Stimulated activated naive CD8-positive, alpha-beta T cell treated with anti-CD3 and anti-CD28 coated beads, Interleukin-15, amount 100 ng/mL, for 72 hours (primary cell): ENCODE data around the gene RIBC2.
"Not testable (repeated sequence)": the region's sequence is repeated elsewhere in the genome, so short reads cannot be mapped to it uniquely, and the experiment has no call there.

Experiments
- ATAC-seq: fragments of 150-1000 bp; cut with Tn5 transposase; 2 replicates; pipeline ENCODE4 v1.10.0; 2021; ENCODE audit warnings: mild to moderate bottlenecking, moderate library complexity
- DNase-seq, 2 donors: peaks; one replicate each; pipeline ENCODE4 v3.0.0; 2021 to 2022
- H3K27ac Mint-ChIP-seq, 2 donors: one replicate each; pipeline ENCODE4 v1.8.0; 2022; ENCODE audit warnings: mild to moderate bottlenecking in 2 of 2, mixed read lengths in 2 of 2, moderate library complexity in 2 of 2
- H3K27me3 Mint-ChIP-seq: one replicate; pipeline ENCODE4 v1.8.0; 2022; ENCODE audit warnings: mixed read lengths
- H3K4me1 Mint-ChIP-seq: one replicate; pipeline ENCODE4 v1.8.0; 2022; ENCODE audit warnings: mild to moderate bottlenecking, mixed read lengths
- H3K4me3 Mint-ChIP-seq, 2 donors: one replicate each; pipeline ENCODE4 v1.8.0; 2022; ENCODE audit warnings: mild to moderate bottlenecking in 2 of 2, mixed read lengths in 2 of 2, moderate library complexity in 1 of 2
- H3K9me3 Mint-ChIP-seq, 2 donors: one replicate each; pipeline ENCODE4 v1.8.0; 2022; ENCODE audit warnings: mixed read lengths in 2 of 2

The RIBC2 gene

DNA sequence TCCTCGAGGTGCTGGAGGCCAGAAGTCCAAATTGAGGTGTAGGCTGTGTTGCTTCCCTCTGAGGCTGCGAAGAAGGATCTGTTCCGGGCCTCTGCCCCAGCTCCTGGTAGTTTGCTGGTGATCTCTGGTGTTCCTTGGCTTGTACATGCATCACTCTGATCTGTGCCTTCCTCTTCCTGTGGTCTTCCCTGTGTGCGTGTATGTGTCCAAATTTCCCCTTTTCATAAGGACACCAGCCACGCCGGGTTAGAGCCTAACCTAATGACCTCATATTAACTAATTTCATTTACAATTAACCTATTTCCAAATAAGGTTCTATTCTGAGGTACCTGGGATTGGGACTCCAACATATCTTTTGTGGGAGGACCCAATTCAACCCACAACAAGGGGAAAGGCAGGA lies 21.5 kb downstream of the RIBC2 start:
- DNase-seq (no peak), ATAC-seq (no peak)
- Mint-ChIP-seq H3K27me3 (no peaks in the 10 kb centered on the region), H3K27ac (no peak overlapping the region), H3K9me3 (no peaks in the 10 kb centered on the region), H3K4me3 (no peak overlapping the region), H3K4me1 (peaks cover 18% of the 10 kb centered on the region)

DNA sequence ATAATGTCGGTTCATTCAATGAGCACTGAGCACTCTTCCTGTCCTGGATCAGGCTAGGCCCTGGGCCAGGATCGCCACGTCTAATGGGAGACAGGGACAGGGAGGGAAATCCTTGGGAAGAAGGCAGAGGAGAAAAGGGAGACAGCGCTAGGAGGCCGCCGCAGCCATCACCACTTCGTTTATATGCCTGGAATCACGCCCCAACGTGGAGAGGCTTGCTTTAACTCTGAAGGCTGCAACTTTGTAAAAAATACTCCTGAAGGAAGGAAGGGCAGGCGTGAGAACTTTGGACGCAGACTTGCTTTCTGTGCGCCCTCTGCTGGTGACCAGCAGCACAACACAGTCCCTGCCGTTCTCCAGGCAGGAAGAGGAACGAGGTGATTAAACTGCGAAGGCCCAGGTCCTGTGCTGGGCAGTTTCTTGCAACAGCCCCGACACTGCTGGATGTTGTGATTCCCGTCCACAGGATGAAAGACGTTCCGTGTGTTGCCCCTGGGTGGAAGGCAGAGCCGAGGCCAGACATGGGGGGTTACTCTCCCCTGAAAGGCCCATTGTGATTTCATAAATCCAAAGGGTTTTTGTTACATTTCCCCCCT lies 22.1 kb downstream of the RIBC2 start:
- H3K4me1 Mint-ChIP-seq, result peaks cover 21% of the 10 kb centered on the region
- H3K9me3 Mint-ChIP-seq, result no peaks in the 10 kb centered on the region
- DNase-seq (peak; percentile 72 to 78), ATAC-seq (peak; percentile 87)
- H3K27me3 Mint-ChIP-seq, result no peaks in the 10 kb centered on the region
- no peak overlapping the region for H3K4me3 Mint-ChIP-seq
- peak overlapping the region; percentile 10 to 44 for H3K27ac Mint-ChIP-seq

DNA sequence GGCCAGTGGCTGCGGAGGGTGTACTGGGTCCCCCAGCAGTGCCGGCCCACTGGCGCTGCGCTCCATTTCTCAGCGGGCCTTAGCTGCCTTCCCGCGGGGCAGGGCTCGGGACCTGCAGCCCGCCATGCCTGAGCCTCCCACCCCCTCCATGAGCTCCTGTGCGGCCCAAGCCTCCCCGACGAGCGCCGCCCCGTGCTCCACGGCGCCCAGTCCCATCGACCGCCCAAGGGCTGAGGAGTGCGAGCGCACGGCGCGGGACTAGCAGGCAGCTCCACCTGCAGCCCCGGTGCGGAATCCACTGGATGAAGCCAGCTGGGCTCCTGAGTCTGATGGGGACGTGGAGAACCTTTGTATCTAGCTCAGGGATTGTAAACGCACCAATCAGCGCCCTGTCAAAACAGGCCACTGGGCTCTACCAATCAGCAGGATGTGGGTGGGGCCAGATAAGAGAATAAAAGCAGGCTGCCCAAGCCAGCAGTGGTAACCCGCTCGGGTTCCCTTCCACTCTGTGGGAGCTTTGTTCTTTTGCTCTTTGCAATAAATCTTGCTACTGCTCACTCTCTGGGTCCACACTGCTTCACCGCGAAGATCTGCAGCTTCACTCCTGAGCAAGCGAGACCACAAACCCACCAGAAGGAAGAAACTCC lies 23.5 kb downstream of the RIBC2 start:
- not testable (repeated sequence) for H3K9me3 Mint-ChIP-seq, H3K27me3 Mint-ChIP-seq, ATAC-seq
- DNase-seq, result peak; percentile 35 to 51
- H3K4me1 Mint-ChIP-seq, result peaks cover 30% of the 10 kb centered on the region
- peak overlapping the region in 1 of 2 donors; percentile 55 for H3K4me3 Mint-ChIP-seq
- H3K27ac Mint-ChIP-seq, result peak overlapping the region in 1 of 2 donors; percentile 19

DNA sequence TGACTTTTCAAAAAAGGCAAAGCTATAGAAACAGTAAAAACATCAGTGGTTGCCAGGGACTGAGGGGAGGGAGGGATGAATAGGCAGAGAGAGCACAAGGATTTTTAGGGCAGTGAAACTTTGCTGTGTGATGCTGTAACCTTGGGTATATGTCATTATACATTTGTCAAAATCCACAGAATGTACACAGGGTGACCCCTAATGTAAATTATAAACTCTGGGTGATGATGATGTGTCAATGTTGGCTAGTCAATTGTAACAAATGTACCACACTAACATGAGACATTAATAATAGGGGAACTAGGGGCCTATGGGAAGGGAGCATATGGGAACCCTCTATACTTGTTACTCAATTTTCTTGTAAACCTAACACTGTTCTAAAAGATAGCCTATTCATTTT lies 24.8 kb downstream of the RIBC2 start:
- H3K9me3 Mint-ChIP-seq, result no peaks in the 10 kb centered on the region

DNA sequence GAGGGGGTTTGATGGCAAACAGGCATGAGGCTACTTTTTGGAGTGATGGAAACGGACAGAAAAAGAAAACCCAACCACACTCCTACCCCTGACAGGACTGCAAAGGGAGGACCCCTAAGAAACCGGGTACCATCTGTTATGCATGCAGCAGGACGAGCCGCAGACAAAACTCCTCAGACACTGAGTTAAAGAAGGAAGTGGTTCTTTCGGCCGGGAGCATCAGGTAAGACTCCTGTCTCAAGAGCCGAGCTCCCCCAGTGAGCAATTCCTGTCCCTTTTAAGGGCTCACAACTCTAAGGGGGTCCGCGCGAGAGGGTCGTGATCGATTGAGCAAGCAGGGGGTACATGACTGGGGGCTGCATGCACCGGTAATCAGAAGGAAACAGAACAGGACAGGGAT lies 27.2 kb downstream of the RIBC2 start:
- not testable (repeated sequence) for ATAC-seq, H3K27me3 Mint-ChIP-seq, H3K9me3 Mint-ChIP-seq, DNase-seq
- H3K4me3 Mint-ChIP-seq, result peak overlapping the region; percentile 14 to 34
- H3K4me1 Mint-ChIP-seq, result peaks cover 23% of the 10 kb centered on the region
- H3K27ac Mint-ChIP-seq, result peak overlapping the region in 1 of 2 donors; percentile 9

More for the DNA sequence above, 24.8 kb downstream of the RIBC2 start:
- DNase-seq, result no peak
- no peak overlapping the region for H3K4me3 Mint-ChIP-seq
- peaks cover 30% of the 10 kb centered on the region for H3K4me1 Mint-ChIP-seq
- peaks cover 8% of the 10 kb centered on the region for H3K27me3 Mint-ChIP-seq
- H3K27ac Mint-ChIP-seq, result peak overlapping the region in 1 of 2 donors; percentile 68
- ATAC-seq, result no peak

DNA sequence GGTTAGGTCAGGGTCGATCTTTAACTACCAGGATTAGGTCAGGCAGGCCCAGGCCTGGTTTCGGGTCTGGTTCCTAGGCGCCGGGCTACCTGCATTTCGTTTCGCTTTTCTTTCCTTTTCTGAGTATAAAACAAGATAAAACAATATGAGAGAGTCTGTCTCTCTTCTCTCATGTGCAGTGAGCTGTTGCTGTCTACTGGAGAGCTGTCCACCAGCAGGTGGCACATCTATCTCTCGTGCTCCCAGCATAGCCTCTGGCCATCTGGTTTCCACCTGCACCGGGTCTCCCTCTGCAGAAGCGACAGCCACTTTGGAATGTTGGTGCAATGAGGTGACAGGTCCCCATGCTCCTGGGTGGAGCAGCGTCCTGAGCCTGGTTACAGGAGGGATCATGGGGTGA lies 27.6 kb downstream of the RIBC2 start:
- Mint-ChIP-seq H3K4me3 (peak overlapping the region; percentile 14 to 34), H3K27ac (peak overlapping the region; percentile 37 to 42), H3K27me3 (peaks cover 8% of the 10 kb centered on the region), H3K4me1 (peaks cover 19% of the 10 kb centered on the region), H3K9me3 (no peaks in the 10 kb centered on the region)
- ATAC-seq, result peak; percentile 80
- DNase-seq, result peak; percentile 21 to 28

DNA sequence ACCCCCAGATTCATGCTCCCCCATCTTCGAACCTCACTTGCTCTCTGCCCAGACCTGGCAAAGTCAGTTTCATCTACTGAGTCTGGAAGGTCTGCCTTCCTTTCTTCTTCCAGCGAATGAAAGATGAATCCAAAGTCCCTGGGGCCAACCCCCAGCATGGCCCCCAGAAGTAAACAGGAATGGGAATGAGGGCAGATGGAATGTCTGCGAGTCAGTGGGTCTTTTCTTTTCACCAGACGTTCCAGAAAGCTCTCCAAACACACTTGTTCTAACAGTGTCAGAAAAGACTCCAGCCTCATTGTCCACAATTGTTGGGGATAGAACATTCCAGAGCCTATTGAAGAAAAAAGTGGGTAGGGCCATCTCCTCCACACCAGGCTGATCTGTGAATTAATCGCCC lies 28.6 kb downstream of the RIBC2 start:
- DNase-seq (no peak), ATAC-seq (no peak)
- peaks cover 8% of the 10 kb centered on the region for H3K27me3 Mint-ChIP-seq
- no peak overlapping the region for H3K4me3 Mint-ChIP-seq
- H3K27ac Mint-ChIP-seq, result no peak overlapping the region
- H3K9me3 Mint-ChIP-seq, result no peaks in the 10 kb centered on the region
- peaks cover 17% of the 10 kb centered on the region for H3K4me1 Mint-ChIP-seq

DNA sequence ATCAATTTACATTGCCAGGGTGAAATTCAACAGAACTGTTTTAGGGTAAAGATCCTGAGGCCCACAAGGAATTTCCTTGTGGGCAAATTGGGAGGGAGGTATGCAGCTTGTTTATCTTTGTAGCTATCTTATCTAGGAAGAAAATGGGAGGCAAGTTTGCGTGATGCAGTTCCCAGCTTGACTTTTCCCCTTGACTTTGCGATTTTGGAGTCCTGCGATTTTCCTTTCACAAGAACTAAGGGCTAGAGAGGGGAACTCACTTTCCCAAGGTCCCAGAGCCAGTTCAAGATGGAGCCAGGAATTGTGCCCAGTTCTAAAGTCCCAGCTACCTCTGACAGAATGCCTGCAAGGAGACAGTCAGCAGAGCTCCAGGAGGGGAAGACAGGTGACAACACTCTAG lies 30.7 kb downstream of the RIBC2 start:
- no peaks in the 10 kb centered on the region for H3K9me3 Mint-ChIP-seq
- peaks cover 12% of the 10 kb centered on the region for H3K4me1 Mint-ChIP-seq
- DNase-seq (no peak), ATAC-seq (no peak)
- H3K27ac Mint-ChIP-seq, result no peak overlapping the region
- H3K4me3 Mint-ChIP-seq, result no peak overlapping the region
- H3K27me3 Mint-ChIP-seq, result peaks cover 8% of the 10 kb centered on the region

DNA sequence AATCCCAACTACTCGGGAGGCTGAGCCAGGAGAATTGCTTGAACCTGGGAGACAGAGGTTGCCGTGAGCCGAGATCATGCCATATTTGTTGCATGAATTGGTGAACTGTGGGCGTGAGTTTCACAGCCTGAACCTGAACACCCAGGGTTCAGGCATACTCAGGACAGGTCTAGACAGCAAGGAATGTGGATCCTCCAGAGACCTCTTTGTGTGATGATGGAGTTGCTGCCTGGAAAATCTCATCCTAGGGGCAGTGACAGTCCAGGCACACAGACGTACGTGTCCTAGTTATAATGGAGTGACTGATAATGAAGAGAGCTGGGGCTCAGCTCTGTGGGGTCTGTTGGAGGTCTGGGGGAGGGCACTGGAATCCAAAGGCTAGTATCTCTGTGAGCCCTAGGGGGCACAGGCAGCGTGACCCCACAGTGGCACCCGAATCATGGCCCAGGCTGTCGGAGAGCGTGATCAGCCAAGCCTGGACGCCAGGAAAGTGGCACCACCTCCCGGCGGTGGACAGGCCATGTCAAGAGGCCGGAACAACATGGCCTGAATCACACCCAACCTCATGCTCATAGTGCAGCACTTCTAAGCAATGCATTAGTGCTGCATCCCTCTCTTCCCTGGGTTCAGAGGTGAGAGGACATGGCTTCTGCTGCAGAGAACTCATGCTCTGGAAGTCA lies 31.7 kb downstream of the RIBC2 start:
- H3K9me3 Mint-ChIP-seq, result no peaks in the 10 kb centered on the region
- DNase-seq (no peak), ATAC-seq (no peak)

DNA sequence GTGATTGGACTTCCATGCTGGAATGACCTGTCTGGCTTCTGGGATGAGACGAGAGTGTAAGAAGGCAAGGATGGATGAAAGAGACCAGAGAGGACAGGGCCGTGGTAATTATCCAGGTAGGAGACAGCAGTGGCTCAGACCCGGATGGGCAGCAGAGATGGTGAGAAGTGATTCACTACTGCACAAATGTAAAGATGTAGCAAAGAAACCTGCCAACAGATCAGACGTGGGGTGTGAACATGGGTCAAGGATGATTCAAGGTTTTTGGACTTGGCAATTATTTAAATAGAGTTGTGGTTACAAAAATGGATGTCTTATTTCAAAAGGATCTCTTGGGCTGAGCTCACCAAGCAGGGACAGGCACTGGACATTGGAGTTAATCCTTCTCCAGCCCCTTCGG lies 32.7 kb downstream of the RIBC2 start:
- Mint-ChIP-seq H3K27ac (peak overlapping the region in 1 of 2 donors; percentile 22), H3K4me1 (peaks cover 3% of the 10 kb centered on the region), H3K27me3 (peaks cover 4% of the 10 kb centered on the region), H3K9me3 (no peaks in the 10 kb centered on the region), H3K4me3 (no peak overlapping the region)
- no peak for DNase-seq
- ATAC-seq, result no peak

More for the DNA sequence above, 31.7 kb downstream of the RIBC2 start:
- Mint-ChIP-seq H3K4me1 (peaks cover 12% of the 10 kb centered on the region), H3K27me3 (peaks cover 8% of the 10 kb centered on the region), H3K4me3 (no peak overlapping the region), H3K27ac (no peak overlapping the region)

DNA sequence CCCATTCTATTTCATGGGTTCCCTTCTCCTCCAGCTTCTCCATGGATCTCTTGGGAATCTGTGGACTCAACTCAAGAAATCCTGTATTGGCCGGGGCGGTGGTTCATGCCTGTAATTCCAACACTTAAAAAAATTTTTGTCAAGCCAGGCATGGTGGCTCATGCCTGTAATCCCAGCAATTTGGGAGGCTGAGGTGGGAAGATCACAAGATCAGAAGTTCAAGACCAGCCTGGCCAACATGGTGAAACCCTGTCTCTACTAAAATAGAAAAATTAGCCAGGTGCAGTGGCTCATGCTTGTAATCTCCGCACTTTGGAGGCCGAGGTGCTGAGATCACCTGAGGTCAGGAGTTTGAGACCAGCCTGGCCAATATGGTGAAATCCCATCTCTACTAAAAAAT lies 34.1 kb downstream of the RIBC2 start:
- not testable (repeated sequence) for H3K4me1 Mint-ChIP-seq, H3K27me3 Mint-ChIP-seq, ATAC-seq, H3K27ac Mint-ChIP-seq, DNase-seq, H3K4me3 Mint-ChIP-seq, H3K9me3 Mint-ChIP-seq

DNA sequence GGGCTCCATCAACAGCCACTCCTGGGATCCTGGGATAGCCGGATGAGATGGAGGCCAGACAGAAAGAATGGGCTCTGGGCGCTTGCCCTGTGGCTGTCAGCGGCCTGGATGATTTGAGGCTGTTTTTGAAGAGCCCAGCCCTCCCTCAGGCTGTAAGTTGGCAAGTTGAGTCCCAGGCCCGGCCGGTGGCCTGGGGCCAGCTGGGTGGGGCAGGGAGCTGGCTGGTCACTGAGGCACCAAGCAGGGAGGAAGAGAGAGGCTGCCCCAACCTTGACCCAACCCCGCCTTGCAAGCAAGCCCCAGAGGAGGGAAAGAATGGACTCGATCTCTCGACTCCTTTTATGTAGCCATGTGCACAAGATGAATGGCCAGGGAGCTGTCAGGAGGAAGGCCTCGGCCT lies 34.9 kb downstream of the RIBC2 start:
- Mint-ChIP-seq H3K4me1 (no peaks in the 10 kb centered on the region), H3K27me3 (peaks cover 9% of the 10 kb centered on the region), H3K9me3 (no peaks in the 10 kb centered on the region), H3K4me3 (no peak overlapping the region), H3K27ac (no peak overlapping the region)
- DNase-seq, result no peak
- no peak for ATAC-seq

DNA sequence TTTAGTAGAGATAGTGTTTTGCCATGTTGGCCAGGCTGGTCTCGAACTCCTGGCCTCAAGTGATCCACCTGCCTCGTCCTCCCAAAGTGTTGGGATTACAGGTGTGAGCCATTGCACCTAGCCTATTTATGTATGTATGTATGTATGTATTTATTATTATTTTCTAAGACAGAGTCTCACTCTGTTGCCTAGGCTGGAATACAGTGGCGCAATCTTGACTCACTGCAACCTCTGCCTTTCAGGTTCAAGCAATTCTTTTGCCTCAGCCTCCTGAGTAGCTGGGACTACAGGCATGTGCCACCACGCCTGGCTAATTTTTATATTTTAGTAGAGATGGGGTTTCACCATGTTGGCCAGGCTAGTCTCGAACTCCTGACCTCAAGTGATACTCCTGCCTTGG lies 35.9 kb downstream of the RIBC2 start:
- DNase-seq, H3K4me3 Mint-ChIP-seq, H3K4me1 Mint-ChIP-seq, H3K27ac Mint-ChIP-seq, H3K27me3 Mint-ChIP-seq, ATAC-seq, H3K9me3 Mint-ChIP-seq: not testable (repeated sequence)

DNA sequence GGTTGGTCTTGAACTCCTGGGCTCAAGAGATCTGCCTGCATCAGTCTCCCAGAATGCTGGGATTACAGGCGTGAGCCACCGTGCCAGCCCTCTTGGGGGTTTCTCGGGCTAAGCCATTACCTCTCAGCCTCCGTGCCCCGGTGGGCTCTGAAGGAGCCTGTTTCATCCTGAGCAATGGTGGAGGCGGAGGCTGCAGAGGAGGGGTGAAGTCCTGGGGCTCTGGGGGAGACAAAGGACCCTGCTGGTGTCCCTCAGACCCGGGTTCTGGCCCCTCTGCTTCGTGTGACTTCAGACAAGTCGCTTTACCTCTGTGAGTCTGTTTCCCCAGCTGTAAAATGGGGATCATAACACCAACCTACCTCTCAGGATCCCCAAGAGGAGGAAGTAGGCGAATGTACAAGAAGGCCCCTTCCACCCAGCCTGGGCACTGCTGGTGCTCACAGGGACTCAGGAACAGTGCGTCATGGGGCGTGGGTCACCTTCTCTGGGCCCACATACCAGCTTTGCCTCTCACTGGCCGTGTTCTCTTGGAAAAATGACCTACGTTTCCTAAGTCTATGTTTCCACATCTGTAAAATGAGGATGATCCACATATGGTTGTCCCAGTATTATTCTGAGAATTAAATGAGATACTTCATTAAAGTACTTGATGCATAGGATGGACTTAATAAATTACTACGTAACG lies 36.8 kb downstream of the RIBC2 start:
- peaks cover 9% of the 10 kb centered on the region for H3K27me3 Mint-ChIP-seq
- H3K9me3 Mint-ChIP-seq, result no peaks in the 10 kb centered on the region
- H3K4me1 Mint-ChIP-seq, result no peaks in the 10 kb centered on the region
- no peak for ATAC-seq
- no peak overlapping the region for H3K4me3 Mint-ChIP-seq
- DNase-seq, result no peak
- H3K27ac Mint-ChIP-seq, result no peak overlapping the region

DNA sequence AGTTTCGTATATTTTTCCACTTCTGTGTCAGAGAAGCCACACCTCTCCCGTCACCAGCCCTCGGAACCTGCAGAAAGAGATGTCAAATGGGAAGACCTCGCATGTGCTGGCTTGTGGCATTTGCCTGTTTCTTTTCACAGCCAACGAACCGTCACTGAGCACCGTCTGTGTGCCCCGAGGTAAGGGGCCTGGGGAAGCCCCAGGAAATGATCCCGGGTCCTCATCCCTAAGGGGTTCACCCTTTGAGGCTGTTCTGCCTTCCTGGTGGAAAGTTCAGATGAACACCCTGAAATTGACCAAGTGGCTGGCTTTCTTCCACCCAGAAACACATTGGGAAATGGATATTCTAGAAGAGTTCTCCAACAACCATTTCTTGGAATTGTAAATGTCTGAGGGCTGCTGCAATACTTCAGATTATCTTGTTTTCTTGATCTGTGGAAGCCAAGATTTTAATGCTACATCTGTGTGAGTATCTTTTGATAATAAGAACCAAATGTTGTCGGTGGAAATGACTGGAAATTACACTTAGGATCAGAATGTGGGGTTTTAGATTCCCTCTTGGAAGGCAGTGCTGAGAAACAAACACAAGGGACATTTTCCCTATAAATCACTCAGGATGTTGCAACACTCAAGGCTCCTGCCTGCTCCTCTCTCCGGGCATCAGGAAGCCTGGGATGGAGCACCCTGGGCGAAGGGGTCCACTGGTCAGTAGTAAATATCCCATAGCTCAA lies 37.6 kb downstream of the RIBC2 start:
- Mint-ChIP-seq H3K27ac (no peak overlapping the region), H3K4me1 (no peaks in the 10 kb centered on the region), H3K27me3 (peaks cover 9% of the 10 kb centered on the region), H3K9me3 (no peaks in the 10 kb centered on the region), H3K4me3 (no peak overlapping the region)
- ATAC-seq (no peak), DNase-seq (no peak)
